Measurements from ENCODE around the gene STPG4. TPM values are rescaled to one million over a fixed set of nuclear protein-coding genes. Genes with fewer than 3 reads are reported as not detected.
"Not testable (repeated sequence)": the region's sequence is repeated elsewhere in the genome, so short reads cannot be mapped to it uniquely, and the experiment has no call there.

STPG4 gene
- total RNA-seq, 2 donors from 2014 or later: 1.4 TPM; not detected in 1

GRCh38 chr2:47112665-47113435 lies 42.3 kb downstream of the STPG4 start:
- no peak for TF ChIP-seq POLR2A (IDR thresholded peaks at IDR 0.05)
- TF ChIP-seq POLR2AphosphoS5 (IDR thresholded peaks at IDR 0.05): no peak
- no peak for TF ChIP-seq CTCF (IDR thresholded peaks at IDR 0.05)
- DNase-seq (ENCODE audit: low spot score): no peak
- Histone ChIP-seq H3K36me3 (no peaks in the 10 kb centered on the region), H3K27ac (no peak overlapping the region), H3K4me3 (no peak overlapping the region), H3K27me3 (replicated peaks; ENCODE audit: insufficient read depth) (no peaks in the 10 kb centered on the region), H3K4me1 (replicated peaks) (no peaks in the 10 kb centered on the region), H3K9me3 (no peaks in the 10 kb centered on the region)
- 88% methylated on average over 5 of the region's 5 CpGs for WGBS
- intact Hi-C loops (cut with DNase I): no loop called here

GRCh38 chr2:47109680-47110079 lies 45.4 kb downstream of the STPG4 start:
- WGBS: 84% methylated on average over 5 of the region's 5 CpGs
- intact Hi-C loops (cut with DNase I): no loop called here
- no peak overlapping the region for H3K4me3 ChIP-seq

GRCh38 chr2:47109007-47109375 lies 46.1 kb downstream of the STPG4 start:
- Histone ChIP-seq H3K4me3 (no peak overlapping the region), H3K27ac (no peak overlapping the region), H3K9me3 (no peaks in the 10 kb centered on the region), H3K27me3 (replicated peaks; ENCODE audit: insufficient read depth) (no peaks in the 10 kb centered on the region), H3K36me3 (no peaks in the 10 kb centered on the region), H3K4me1 (replicated peaks) (no peaks in the 10 kb centered on the region)
- intact Hi-C loops (cut with DNase I): no loop called here
- TF ChIP-seq CTCF (IDR thresholded peaks at IDR 0.05) (no peak), POLR2AphosphoS5 (IDR thresholded peaks at IDR 0.05) (no peak), POLR2A (IDR thresholded peaks at IDR 0.05) (no peak)
- no peak for DNase-seq (ENCODE audit: low spot score)
- WGBS: 91% methylated on average over 4 of the region's 4 CpGs

More at GRCh38 chr2:47109680-47110079, 45.4 kb downstream of the STPG4 start:
- Histone ChIP-seq H3K27ac (no peak overlapping the region), H3K36me3 (no peaks in the 10 kb centered on the region), H3K9me3 (no peaks in the 10 kb centered on the region), H3K27me3 (replicated peaks; ENCODE audit: insufficient read depth) (no peaks in the 10 kb centered on the region), H3K4me1 (replicated peaks) (no peaks in the 10 kb centered on the region)
- no peak for TF ChIP-seq POLR2A (IDR thresholded peaks at IDR 0.05)
- TF ChIP-seq CTCF (IDR thresholded peaks at IDR 0.05): no peak
- no peak for TF ChIP-seq POLR2AphosphoS5 (IDR thresholded peaks at IDR 0.05)
- no peak for DNase-seq (ENCODE audit: low spot score)

- H3K9me3 ChIP-seq; H3K4me3 ChIP-seq; DNase-seq (ENCODE audit: low spot score); intact Hi-C loops (cut with DNase I); H3K27ac ChIP-seq; H3K36me3 ChIP-seq; H3K27me3 ChIP-seq (replicated peaks; ENCODE audit: insufficient read depth); H3K4me1 ChIP-seq (replicated peaks): not testable (repeated sequence)
- 82% methylated on average over 19 of the region's 19 CpGs for WGBS
These were observed 46.7 kb downstream of the STPG4 start for GRCh38 chr2:47108267-47109006.

- H3K36me3 ChIP-seq; DNase-seq (ENCODE audit: low spot score); H3K9me3 ChIP-seq; H3K4me1 ChIP-seq (replicated peaks); intact Hi-C loops (cut with DNase I); H3K27me3 ChIP-seq (replicated peaks; ENCODE audit: insufficient read depth); H3K4me3 ChIP-seq; H3K27ac ChIP-seq: not testable (repeated sequence)
- 98% methylated on average over 19 of the region's 21 CpGs for WGBS
These were observed 47.9 kb downstream of the STPG4 start for GRCh38 chr2:47107201-47107600.

GRCh38 chr2:47106231-47106630 lies 48.9 kb downstream of the STPG4 start:
- H3K27me3 ChIP-seq (replicated peaks; ENCODE audit: insufficient read depth); H3K27ac ChIP-seq; DNase-seq (ENCODE audit: low spot score); H3K36me3 ChIP-seq; H3K9me3 ChIP-seq; H3K4me3 ChIP-seq; intact Hi-C loops (cut with DNase I); H3K4me1 ChIP-seq (replicated peaks): not testable (repeated sequence)
- WGBS: 47% methylated on average over 4 of the region's 4 CpGs

- not testable (repeated sequence) for H3K4me3 ChIP-seq, H3K27ac ChIP-seq, H3K36me3 ChIP-seq
These were observed 55.4 kb downstream of the STPG4 start for GRCh38 chr2:47099712-47100111.

More at GRCh38 chr2:47099712-47100111, 55.4 kb downstream of the STPG4 start:
- H3K4me1 ChIP-seq (replicated peaks); H3K9me3 ChIP-seq; intact Hi-C loops (cut with DNase I); DNase-seq (ENCODE audit: low spot score); H3K27me3 ChIP-seq (replicated peaks; ENCODE audit: insufficient read depth): not testable (repeated sequence)
- 100% methylated on average over 7 of the region's 14 CpGs for WGBS

All from prostate gland (tissue), 2 donors.